ENCODE measurements around the gene COL8A1.

Gene COL8A1

DNA sequence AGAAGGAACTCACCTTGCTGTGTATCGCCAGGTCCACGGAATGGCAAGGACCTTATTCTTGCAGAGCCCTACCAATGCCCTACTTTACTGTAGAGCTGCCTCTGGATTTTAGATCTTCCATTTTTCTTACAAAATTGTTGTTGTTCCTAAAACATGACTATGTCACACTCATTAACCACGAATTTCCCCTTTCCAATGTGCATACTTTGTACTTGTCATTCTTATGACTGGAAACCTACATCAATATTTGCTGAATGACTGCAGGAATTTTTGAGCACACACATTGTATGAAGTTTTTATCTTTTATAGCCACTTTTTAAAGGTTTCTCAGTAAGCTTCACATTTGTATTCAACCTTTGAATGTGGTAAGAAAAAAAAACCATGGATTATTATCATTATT is 143.4 kb downstream of the COL8A1 start:
- in situ Hi-C loops (cut with MboI; ENCODE audit: low sequenced_read_pairs): no loop called here

DNA sequence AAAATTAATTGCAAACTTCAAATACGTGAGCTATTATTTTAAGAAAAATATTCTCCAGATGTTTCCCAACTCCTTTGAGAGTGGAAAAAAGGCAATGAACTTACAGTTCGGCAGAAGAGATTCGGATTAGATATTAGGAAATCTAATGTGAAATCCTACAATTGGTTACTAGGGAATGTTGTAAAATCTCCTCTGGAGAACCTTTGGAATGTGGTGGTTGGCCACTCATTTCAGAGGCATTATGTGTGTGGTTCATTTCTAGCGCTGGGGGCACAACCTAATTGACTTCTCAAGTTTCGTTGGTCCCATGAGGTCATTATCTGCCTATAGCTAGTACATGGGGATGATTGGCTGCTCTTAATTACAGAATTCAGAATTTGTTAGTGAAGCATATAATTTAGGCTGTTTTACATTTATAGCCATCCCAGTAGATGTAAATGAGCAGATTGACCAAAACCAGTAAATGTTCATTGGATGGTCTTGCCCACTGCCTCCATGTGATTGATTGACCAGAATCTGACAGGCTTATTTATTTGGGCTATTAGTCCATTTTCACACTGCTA is 144.7 kb downstream of the COL8A1 start:
- in situ Hi-C loops (cut with MboI; ENCODE audit: low sequenced_read_pairs): no loop called here

DNA sequence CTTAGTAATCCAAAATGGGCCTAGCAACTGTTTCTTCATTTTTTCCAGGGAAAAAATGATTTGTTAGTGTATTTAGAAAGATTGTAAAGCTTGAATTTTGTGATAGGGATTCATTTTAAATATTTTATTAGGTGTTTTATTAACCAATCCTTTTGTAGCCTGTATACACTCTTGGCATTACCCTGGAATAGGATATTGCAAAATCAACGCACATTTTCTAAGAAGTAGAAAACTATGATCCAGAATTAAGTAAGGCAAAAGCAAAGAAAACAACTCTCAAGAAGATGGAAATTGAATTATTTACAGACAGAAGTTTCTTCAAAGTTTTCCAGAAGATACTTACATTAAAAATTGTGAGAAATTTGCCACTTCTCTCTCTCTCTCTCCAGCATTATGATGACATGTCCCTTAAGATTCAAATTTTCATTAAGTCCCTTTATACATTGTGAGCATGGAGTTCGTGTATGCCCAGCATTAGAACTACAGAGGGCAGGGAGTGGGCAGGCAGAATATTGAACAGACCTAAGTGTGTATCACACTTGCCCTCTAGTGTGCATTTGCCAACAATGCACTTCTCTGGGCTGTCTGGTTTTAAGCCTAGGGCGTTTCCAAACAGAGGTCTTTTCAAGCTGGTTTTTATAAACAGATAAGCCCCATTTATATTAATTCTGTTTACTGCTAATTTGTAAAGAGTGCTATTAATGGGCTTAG is 150.8 kb downstream of the COL8A1 start:
- in situ Hi-C loops (cut with MboI; ENCODE audit: low sequenced_read_pairs): no loop called here

- in situ Hi-C loops (cut with MboI; ENCODE audit: low sequenced_read_pairs): no loop called here
These were observed 156.1 kb downstream of the COL8A1 start for GRCh38 chr3:99794485-99794884.

GRCh38 chr3:99795573-99795972 is 157.2 kb downstream of the COL8A1 start:
- in situ Hi-C loops (cut with MboI; ENCODE audit: low sequenced_read_pairs): no loop called here

DNA sequence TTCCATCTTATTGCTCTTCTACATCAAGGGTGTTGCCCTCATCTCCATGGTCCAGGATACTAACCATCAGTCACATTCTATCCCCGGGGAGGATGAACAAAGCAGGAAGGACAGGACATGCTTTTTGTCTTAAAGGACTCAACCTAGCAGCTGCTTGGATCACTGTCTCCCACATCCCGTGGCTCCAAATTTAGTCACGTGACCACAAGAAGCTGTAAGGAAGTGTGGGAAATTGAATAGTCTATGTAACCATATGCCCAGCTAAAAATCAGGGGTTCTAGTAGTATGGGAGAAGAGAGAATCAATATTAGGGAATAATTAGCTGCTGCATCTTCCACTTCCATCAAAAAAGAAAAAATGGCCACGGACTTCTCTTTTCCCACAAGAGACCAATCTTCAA is 161.0 kb downstream of the COL8A1 start:
- in situ Hi-C loops (cut with MboI; ENCODE audit: low sequenced_read_pairs): no loop called here

GRCh38 chr3:99803297-99803696 is 164.9 kb downstream of the COL8A1 start:
- in situ Hi-C loops (cut with MboI; ENCODE audit: low sequenced_read_pairs): no loop called here

GRCh38 chr3:99805160-99805559 is 166.8 kb downstream of the COL8A1 start:
- in situ Hi-C loops (cut with MboI; ENCODE audit: low sequenced_read_pairs): no loop called here

DNA sequence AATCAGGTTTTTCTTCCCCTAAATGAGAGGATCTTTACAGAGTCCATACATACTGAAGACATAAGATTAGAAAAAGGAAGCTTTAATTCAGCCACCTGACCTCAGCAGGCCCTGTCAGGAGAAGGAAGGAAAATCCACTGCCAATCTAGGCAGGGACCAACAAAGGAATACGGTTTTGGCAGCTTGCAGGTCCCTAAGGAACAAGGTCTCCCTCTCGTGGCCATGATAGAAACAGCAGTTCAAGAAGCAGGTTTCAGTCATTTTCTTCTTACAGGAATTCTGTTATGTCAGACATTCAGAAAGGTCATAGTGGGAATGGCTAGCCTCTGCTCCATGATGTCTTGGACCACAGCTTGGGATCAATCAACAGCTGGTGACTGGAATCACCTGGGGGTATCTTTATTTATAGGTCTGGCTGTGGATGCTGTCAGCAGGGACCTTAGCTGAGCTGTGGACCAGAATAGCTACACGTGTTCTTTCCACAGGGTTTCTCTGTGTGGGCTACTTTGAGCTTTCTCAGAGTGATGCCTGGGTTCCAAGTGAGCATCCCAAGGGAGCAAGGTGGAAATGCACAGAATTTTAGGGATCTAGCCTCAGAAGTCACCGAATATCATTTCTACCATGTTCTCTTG is 169.9 kb downstream of the COL8A1 start:
- in situ Hi-C loops (cut with MboI; ENCODE audit: low sequenced_read_pairs): no loop called here

DNA sequence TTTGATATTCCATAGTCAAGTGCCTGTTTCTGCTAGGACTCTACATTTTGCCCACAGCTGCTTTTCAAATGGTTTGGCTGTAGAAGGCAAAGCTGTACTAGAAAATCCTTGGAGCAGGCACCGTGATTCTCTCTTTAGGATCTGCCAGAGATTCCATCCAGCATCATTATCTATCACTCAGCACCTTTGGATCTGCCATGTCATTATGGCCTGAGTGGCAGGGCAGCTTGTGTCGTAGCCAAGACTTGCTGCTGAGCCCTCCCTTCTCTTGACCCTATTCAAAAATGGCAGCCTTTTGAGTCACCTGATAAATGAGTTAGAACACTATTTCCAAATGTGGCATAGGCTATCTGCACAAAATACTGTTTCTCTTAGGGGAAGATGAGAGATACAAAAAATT is 171.2 kb downstream of the COL8A1 start:
- in situ Hi-C loops (cut with MboI; ENCODE audit: low sequenced_read_pairs): no loop called here

- in situ Hi-C loops (cut with MboI; ENCODE audit: low sequenced_read_pairs): no loop called here
These were observed 172.0 kb downstream of the COL8A1 start for GRCh38 chr3:99810403-99810802.

- in situ Hi-C loops (cut with MboI; ENCODE audit: low sequenced_read_pairs): no loop called here
These were observed 178.6 kb downstream of the COL8A1 start for GRCh38 chr3:99817047-99817436.

DNA sequence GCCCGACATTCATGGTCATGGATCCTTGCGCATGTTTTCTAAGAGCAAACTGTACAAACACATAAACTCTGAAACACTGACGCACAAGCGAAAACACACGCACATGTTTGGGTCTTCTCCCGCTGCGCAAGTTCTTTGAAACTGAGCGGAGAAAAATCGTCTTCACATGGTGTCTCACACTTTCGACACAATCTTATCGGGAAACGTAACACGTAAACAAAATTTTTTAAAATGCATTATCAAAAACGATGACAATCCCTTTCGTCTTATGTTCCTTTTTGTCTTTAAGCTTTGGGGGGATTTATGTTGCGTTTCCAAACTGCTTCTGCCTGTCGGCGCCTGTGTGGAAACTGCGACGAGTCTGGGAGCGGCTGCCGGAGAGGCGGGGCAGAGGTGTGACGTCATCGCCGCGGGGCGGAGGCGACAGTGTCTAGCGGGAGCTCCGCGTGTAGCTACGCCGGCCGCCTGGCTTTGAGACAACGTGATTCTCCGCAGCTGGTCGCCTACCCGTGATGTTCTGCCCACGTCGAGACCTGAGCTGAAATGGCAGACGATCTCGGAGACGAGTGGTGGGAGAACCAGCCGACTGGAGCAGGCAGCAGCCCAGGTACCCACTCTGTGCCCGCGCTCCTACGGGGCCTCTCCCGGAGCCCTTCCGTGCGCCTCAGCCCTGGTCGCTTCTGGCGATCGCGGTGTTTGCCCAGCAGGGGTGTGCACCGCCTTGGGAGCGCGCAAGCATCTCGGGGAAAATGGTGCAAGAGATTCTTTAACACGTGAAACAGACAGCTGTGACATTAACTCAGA is 179.2 kb downstream of the COL8A1 start, which contains the start of gene CMSS1:
Gene CMSS1 (plus strand): TSS at position 426 of the 804 bp plus-strand sequence.
- in situ Hi-C loops (cut with MboI; ENCODE audit: low sequenced_read_pairs): no loop called here

DNA sequence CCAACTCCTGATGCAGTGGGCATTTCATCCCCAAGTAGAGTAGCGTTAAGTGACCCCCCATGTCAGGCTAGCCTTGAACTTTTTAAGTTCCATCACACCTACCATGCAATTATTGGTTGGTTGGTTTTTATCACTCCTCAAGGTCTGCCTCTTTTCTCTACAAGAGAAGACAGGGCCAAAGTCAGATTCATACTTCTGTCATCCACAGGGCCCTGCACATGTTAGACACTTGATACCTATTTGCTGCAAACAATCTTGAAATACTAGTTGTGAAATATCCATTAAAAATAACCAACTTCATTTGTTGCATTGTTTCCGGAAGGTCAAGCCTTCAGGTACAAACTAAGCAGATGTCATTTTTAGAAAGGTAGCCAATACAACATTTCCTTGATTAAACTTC is 180.4 kb downstream of the COL8A1 start:
- in situ Hi-C loops (cut with MboI; ENCODE audit: low sequenced_read_pairs): no loop called here

- in situ Hi-C loops (cut with MboI; ENCODE audit: low sequenced_read_pairs): no loop called here
These were observed 185.6 kb downstream of the COL8A1 start for GRCh38 chr3:99823723-99824711.

GRCh38 chr3:99825004-99825640 is 186.7 kb downstream of the COL8A1 start:
- in situ Hi-C loops (cut with MboI; ENCODE audit: low sequenced_read_pairs): loop anchor here (25.0 kb wide), 1 partner anchor 762 kb away; no protein-coding TSS in a partner anchor

DNA sequence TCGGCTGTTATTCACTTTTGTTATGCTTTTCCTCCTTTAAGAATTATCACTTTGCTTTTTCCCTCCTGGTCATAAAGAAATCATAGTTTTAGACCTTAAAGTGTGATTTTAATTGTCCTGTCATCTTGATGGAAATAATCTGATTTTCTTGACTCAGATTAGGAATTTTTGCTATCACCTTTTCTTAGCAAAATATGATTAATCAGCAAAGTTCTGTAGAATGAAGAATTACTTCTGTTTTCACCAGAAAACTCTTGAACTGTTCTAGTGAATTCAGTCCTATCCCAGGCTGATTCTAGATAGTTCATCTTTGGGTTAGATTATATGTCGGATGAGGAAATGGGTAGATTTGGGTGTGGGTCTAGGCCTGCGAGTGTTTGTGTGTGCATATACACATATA is 191.4 kb downstream of the COL8A1 start:
- in situ Hi-C loops (cut with MboI; ENCODE audit: low sequenced_read_pairs): loop anchor here (25.0 kb wide), 1 partner anchor 757 kb away; no protein-coding TSS in a partner anchor

- in situ Hi-C loops (cut with MboI; ENCODE audit: low sequenced_read_pairs): loop anchor here (25.0 kb wide), 1 partner anchor 754 kb away; no protein-coding TSS in a partner anchor
These were observed 195.3 kb downstream of the COL8A1 start for GRCh38 chr3:99833617-99834205.
